Kidney glomerular epithelial cell (primary cell): Measurements from ENCODE around the gene MYBL2.

ENCODE experiments used
- DNase-seq: peaks from one replicate; lab custom pipeline; 2025; lab: John Stamatoyannopoulos, UW

MYBL2 gene

DNA sequence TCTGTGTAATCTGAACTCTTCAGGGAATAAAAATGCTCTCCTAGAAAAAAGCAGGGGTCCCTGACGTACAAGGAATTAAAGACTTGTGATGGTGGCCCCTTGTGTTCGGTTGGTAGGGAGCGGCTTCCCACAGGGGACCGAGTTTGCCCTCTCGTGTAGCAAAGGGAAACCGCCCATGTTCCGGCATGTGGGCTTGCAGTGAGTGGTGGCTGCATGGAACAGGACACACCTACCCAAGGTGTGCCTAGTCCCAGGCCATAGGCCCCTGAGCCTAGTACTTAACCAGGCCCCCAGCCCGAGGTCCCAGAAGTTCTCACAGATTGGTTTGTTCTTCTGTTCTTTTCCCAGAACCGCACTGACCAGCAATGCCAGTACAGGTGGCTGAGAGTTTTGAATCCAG, 15.5 kb downstream of the MYBL2 start:
- no peak for DNase-seq

DNA sequence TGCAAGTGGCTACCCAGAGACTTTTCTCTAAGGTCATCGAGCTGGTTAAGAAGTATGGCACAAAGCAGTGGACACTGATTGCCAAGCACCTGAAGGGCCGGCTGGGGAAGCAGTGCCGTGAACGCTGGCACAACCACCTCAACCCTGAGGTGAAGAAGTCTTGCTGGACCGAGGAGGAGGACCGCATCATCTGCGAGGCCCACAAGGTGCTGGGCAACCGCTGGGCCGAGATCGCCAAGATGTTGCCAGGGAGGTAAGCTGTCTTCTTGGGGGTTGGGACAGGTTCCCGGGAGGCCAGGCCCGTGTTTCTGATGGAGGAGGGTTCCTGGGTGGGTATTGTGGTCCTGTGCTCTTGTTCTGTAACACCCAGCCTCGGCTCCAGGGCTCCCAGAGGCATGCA, 19.9 kb downstream of the MYBL2 start:
- no peak for DNase-seq

DNA sequence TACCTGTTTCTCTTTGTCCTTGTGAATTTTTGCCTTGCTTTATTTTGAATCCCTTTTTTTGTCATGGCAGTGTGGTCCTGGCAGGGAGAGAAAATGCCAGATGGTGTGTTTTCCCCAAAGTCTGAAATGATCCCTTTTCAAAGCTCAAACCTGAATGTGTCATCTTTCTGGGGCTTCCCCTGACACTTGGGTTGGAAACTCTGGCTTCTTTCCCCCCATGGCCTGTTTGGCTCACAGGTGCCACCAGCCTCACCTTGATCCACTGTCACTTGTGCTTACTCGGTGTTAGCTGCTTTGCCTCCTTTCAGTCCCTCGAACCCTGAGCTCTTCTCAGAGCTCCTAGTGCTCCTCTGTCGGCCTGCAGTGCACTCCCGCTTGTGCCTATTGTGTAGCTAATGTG, 22.3 kb downstream of the MYBL2 start:
- no peak for DNase-seq

DNA sequence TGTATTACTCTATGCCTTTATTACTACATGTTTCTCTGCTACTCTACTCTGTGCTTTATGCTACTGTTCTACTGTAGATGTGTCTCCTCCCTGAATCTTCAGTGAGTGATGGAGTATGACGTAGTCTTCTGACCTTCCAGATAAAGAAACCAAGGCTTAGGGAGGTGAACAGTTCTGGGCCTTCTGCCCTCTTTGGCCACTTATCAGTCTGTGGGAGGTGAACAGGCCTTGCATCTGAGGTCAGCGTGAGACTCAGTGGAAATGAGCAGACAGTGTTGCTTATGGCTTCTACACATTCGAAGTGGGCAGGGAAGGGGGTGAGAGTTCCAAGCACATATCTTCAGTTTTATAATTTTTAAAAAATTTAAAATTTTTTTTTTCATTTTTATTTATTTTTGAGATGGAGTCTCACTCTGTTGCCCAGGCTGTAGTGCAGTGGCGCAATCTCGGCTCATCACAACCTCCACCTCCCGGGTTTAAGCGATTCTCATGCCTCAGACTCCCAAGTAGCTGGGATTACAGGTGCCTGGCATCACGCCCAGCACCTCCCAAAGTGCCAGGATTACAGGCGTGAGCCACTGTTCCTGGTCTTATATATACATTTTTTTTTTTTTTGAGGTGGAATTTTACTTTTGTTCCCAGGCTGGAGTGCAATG, 24.2 kb downstream of the MYBL2 start:
- DNase-seq: no peak

DNA sequence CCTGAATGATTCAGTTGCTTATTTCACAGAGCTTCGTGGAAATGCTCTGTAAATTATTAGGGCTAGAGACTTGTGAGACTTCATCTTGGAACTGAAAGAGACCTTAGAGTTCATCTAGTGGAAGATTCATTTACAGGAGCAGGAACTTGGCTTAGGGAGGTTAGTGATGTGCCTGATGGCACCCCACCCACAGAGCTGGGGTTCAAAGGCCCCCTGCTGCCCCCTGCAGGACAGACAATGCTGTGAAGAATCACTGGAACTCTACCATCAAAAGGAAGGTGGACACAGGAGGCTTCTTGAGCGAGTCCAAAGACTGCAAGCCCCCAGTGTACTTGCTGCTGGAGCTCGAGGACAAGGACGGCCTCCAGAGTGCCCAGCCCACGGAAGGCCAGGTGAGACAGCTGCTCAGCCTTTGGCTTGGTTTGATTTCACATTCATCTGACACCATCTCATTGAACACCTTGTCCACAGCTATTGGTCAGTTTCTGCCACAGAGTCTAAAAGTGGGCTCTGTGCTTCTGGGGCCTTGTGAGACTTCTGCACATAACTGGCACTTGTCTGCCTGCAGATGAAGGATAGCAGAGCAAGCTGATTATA, 25.1 kb downstream of the MYBL2 start:
- DNase-seq: no peak

DNA sequence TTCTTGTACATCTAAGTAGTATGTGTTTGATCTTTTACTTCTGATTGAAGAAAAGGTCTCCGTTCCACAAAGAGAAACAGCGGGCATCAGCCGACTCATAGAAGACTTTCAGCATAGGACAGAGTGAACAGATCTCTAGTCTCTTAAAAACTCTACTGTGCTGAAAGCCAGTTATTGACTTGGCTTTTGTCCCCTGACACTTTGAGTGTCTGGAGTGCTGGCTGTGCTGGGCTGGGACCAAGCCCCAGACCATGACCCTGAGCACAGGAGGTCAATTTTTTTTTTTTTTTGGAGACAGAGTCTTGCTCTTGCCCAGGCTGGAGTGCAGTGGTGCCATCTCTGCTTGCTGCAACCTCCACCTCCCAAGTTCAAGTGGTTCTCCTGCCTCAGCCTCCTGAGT, 27.8 kb downstream of the MYBL2 start:
- no peak for DNase-seq

DNA sequence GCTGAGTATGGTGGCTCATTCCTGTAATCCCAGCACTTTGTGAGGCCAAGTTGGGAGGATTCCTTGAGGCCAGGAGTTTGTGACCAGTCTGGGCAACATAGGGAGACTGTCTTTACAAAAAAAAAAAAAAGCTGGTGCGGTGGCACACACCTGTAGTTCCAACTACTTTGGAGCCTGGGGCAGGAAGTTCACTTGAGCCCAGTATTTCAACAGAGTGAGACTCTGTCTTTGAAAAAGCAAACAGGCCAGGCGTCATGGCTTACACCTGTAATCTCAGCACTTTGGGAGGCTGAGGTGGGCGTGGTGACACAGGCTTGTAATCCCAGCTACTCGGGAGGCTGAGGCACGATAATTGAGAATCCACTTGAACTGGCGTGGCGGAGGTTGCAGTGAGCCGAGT, 28.7 kb downstream of the MYBL2 start:
- DNase-seq: no peak

DNA sequence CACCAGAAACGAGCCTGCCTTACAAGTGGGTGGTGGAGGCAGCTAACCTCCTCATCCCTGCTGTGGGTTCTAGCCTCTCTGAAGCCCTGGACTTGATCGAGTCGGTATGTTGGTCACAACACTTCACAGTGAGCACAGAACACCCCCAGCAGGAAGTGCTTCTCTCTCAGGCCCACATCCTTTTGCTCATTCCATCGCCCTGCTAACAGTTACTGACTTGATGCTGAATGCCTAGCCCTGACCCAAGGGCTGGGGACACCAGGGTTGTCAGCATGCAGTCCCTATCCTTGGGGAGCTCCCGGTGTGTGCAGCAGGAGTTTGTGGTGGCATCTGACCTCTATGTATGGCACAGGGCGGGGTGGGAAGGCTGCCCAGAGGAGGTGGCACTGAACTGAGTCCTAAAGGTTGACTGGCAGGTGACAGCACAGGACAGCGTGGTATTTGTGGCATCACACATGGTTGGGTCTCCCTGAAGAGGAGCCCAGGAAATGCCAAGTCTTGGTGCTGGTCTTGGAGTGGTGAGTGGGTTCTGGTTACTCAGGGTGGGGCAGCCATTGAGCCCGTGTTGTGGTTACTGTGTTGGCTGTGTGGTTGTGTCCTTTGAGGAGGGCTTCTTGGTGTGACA, 33.1 kb downstream of the MYBL2 start:
- no peak for DNase-seq

DNA sequence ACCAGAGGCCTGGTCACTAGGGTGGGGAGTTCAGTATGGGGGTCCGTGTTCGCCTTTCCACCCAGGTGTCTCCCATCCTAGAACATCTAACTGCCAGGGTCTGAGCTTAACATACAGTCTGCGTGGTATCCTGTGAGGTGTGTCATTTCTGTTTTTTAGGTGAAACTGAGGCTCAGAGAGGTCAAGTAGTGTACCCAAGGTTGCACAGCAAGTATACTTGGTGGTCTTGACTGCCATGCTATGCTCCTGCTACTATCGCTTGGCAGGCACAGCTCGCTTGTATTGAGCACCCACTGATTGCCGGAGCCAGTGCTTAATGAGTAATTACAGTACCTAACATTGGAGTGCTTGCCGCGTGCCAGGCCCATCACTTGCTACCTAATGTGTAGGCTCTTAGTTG, 33.7 kb downstream of the MYBL2 start:
- DNase-seq: no peak

DNA sequence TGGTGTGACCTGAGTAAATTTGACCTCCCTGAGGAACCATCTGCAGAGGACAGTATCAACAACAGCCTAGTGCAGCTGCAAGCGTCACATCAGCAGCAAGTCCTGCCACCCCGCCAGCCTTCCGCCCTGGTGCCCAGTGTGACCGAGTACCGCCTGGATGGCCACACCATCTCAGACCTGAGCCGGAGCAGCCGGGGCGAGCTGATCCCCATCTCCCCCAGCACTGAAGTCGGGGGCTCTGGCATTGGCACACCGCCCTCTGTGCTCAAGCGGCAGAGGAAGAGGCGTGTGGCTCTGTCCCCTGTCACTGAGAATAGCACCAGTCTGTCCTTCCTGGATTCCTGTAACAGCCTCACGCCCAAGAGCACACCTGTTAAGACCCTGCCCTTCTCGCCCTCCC, 35.6 kb downstream of the MYBL2 start:
- DNase-seq: no peak

DNA sequence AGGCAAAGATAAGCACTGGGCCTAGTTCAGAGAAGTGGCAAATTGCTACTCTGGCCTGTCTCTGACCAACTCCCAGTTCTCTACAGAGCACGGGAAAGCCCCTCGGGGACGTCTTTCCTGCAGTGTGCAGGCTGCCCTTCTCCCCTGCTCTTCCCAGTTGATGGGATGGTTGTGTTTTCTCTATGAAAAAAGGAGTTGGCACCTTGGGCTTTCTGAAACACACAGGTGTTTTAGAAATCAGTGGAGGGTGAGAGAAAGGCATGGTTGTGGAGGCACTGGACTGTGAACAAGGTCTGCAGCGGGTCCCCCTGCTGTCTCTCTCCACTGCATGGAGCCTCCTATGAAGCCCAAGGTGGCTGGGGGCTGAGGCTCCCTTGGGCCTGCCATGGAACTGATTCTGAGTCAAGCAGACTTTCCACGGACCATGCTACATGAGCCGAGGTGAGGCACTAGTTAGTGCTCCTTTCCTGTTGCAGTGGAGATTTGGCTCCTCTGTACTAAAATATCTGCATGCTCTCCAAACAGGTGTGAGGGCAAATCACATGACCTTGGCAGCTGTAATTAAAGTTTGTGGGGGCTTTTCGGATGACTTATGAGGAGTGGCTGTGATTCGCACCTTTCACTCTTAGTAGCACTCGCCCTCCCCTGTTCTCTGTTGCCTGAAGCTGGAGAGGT, 43.6 kb downstream of the MYBL2 start:
- DNase-seq: no peak

DNA sequence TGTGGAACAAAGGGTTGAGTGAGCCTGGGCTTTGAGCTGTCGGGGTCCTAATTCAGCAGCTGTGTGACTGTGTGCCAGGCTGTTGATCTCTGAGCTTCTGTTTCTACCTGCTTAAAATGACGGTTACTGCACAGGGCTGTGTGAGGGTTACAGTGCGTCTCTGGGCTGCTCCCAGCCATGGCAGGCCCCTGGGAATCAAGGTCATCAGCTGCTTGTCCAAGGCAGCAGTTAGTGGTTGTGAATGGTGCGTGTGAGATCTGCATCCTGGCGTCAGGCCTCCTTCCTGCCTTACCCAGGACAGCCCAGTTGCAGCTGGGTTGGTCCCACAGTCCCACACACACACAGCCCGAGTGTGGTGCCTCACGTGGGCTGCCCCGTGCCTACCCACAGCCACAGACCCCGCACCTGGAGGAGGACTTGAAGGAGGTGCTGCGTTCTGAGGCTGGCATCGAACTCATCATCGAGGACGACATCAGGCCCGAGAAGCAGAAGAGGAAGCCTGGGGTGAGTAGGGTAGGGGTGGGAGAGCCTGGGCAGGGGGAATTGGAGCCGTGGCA, 44.3 kb downstream of the MYBL2 start:
- no peak for DNase-seq

DNA sequence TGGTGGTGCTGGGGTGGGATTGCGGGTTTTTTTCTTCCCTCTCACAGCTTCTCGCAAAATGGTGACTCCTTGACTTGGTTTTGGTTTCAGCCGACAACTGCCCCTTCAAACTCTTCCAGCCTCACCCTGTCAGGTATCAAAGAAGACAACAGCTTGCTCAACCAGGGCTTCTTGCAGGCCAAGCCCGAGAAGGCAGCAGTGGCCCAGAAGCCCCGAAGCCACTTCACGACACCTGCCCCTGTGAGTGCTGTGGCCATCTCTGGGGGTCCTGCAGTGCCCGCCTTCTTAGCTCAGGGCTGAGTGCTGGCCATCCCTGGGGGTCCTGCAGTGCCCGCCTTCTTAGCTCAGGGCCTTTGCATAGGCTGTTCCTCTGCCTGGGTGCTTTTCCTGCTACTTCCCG, 48.1 kb downstream of the MYBL2 start:
- no peak for DNase-seq

DNA sequence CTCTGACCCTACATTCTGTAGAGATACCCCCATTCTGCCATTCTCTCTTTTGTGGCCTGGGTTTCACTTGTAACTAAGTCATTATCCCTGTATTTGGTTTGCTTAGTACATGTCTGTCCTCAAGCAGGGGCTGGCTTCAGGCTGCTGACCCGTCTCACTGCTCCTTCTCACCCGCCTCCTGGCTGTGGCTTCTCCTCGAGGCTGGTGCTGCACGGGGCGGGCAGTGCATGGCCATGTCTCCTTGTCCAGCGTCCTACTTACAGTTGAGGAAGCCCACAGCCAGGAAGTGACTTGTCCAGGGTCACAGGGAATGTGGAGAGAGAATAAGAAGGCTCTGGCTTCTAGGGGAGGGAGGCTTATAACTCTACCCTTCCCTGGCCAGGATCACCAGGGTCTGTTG, 48.6 kb downstream of the MYBL2 start:
- no peak for DNase-seq

DNA sequence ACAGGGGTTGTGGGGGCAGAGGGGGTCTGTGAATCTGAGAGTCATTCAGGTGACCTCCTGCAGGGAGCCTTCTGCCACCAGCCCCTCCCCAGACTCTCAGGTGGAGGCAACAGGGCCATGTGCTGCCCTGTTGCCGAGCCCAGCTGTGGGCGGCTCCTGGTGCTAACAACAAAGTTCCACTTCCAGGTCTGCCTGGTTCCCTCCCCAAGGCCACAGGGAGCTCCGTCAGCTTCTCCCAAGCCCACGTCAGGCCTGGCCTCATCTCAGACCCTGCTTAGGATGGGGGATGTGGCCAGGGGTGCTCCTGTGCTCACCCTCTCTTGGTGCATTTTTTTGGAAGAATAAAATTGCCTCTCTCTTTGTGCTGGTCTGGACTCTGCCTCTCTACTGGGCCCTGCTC, 49.2 kb downstream of the MYBL2 start:
- no peak for DNase-seq

DNA sequence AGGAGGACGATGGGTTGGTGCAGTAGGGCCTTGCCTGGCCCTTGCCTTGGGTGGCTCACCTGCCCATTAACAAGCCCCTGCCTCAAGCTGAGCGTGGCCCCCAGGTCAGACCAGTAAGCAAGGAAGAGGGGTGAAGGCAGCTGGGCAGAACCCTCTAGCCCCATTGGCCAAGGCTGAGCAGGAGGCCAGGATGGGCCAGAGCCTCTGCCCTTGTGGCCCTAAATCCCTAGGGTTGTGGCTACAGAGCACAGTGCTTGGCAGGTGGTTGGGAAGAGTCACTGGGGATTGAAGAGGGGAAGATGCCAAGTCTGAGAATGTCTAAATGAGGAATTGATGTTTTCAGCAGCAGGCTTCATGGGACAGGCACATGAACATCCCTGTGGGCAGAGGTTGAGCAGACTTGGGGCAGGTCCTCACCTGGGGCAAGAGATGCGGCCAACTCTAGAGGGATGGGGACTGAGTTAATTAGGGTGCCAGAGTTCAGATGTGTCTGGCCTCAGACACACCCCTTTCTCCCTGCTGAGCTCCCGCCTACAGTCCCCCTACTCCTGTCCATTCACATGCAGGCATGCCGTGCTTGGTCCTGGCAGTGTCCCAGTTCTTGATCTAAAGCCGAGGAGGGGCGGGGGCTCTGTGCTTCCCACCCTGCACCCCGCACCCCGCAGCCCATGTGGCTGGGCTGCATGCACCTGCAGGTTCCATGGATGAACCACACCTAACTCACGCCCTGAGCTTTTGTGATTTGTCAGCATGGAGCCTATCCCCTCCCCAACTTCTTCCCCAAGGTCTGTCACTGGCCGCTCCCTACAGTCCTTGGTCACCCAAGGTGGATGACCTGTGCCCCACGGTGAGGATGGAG, 50.1 kb downstream of the MYBL2 start:
- DNase-seq: no peak

DNA sequence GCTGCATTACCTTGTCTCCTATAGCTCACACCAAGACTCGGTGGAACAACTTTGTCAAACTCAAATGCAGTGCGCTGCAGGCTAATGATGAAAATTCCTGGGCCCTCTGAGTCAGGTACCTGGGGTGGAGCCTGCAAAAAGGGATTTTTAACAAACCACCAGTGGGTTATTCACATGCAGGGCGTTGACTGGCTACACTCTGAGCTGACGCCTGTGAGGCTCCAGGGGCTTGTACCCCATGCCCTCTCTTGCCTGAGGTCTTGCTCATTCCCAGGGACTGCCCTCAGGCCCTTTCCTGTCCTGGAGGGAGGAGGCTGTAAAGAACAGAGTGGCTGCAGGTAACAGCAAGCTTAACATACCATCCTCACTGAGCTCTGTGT, 50.7 kb downstream of the MYBL2 start:
- DNase-seq: no peak

DNA sequence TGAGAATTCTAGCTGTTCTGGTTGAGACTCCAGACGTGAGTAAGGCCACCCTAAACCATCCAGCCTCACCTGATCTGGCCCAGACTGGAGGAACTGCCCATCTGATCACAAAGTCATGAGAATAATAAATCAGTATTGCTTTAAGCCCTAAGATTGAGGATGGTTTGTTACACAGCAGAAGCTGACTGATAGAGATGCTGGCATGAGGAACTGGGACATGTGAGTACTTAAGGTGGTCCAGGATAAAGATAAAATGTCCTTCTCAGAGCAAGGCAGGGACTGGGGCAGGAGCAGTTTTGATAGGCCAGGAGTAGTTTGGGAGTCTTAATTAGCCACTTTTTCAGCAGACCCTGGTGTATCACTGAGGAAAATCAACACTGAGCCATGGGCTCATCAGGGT, 53.1 kb downstream of the MYBL2 start:
- DNase-seq: no peak

DNA sequence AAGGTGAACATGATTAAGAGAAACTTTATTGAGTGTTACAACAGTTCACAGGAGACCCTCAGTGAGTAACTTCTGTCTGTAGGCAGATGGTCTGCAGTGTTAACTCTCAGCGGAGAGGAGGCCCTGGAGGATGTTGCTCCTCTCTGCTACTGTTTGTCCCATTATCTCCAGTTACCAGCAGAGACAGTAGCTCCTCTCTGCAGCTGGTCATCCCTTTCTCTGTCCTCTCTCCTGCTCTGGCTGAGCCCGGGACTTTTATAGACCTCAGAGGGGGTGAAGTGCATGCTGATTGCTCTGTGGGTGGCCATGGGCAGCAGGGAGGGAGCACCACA, 54.1 kb downstream of the MYBL2 start:
- no peak for DNase-seq

DNA sequence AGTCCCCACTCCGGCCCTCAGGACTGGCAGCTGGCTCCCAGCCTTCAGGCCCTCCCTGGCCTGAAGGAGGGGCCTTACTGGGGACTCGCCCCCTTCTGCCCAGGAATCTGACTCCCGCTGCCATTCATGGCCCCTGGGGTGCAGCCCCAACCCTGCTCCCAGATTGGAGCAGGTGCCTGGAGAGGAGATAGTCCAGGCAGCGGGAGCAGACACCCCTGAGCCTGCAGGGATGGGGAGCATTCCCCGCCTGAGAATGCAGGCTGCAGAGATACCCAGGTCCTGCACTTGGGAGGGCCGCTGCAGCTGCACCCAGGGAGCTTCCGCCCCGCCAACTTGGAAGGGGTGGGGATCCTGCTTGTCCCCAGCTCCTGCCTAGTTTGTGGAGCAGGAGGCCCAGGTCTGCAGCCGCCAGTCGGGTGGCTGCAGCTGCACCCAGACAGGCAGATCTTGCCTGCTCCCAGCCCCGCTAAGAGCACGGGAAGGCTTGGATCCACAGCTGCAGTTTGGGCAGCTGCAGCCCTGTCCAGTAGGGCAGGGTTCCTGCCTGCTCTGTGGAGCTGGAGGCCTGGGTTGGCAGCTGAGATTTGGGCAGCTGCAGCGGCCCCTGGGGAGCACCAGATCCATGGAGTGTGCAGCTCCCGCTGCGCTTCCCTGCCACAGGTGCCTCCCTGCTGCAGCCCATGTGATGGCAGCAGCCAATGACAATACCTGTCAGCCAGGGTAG, 54.7 kb downstream of the MYBL2 start:
- DNase-seq: no peak

DNA sequence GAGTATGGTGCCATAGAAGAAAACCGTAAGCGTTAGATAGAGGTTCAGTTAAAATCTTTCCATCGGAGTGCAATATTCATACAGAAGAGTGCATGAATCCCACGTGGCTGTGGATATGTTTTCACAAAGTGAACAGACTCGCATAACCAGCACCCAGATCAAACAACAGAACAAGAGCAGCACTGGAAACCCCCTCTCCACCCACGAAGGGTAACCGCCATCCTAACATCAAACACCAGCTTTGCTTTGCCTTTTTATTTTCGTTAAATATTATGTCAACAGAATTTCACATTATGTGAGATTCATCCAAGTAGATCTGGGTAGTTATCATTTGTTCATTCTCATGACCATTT, 55.2 kb downstream of the MYBL2 start:
- no peak for DNase-seq

DNA sequence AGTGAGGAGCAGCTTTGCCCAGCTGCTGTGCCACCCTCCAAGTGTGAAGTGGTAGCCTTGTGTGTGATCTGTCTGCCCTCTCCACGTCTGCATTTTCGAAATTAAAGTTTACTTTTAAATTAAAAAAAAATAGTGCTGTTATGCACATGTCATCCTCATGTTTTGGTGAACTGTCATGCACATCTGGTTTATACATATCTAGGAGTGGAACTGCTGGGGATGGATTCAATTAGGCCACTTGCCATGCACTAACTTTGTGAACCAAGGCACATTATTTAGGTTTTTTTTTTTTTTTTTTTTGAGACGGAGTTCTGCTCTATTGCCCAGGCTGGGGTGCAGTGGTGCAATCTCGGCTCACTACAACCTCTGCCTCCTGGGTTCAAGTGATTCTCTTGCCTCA, 56.3 kb downstream of the MYBL2 start:
- DNase-seq: no peak
